Measurements from ENCODE around the gene CDK5RAP3.
A peak's percentile ranks its signal among the peaks of the same experiment; 100 is the strongest.

CDK5RAP3 gene

GRCh38 chr17:48024149-48025039 lies 53.5 kb downstream of the CDK5RAP3 start:
- DNase-seq (ENCODE audit: low spot score): peak; percentile 54

DNA sequence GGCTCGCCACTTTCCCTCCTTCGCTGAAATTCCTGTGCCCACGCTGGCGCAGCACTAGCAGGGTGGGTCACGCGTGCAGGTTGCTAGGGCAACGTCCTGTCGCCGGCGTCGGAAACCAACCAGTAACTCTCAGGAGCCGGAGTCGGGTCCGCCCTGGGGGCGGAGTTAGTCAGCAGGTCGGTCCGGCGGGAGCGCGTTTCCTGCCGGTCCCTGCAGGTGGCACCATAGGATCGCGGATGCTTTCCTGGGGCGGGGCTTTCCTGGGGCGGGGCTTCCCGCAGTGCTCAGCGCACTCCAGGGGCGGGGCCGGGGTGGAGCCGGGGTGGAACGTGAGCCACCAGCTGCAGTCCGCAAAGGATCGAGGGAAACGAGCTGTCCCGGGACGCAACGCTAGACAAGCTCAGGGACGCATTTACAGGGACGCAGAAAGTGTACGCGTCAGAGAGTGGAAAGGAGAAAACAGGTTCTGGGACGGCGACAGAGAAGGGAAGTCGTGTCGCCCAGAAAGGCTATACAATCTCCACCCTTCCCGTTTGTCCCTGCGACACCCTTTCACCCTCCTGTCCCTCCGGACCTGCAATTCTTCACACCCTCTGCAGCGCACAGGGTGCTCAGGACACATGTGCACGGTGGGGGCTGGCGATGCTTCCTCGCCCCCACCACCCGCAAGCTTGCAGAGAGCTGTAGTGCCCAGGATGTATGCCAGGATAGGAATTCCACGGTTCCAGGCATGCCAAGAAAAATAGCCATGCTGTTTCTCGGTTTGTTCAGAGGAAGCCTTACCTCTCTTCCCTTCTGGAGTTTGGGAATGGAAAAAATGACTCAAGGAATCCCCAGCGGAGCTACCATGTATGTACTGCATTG lies 54.4 kb downstream of the CDK5RAP3 start:
- peak; percentile 95 for DNase-seq (ENCODE audit: low spot score)

GRCh38 chr17:48025904-48026501 lies 55.1 kb downstream of the CDK5RAP3 start:
- DNase-seq (ENCODE audit: low spot score): no peak

- peak; percentile 77 for DNase-seq (ENCODE audit: low spot score)
These were observed 55.8 kb downstream of the CDK5RAP3 start for GRCh38 chr17:48026502-48027321.

DNA sequence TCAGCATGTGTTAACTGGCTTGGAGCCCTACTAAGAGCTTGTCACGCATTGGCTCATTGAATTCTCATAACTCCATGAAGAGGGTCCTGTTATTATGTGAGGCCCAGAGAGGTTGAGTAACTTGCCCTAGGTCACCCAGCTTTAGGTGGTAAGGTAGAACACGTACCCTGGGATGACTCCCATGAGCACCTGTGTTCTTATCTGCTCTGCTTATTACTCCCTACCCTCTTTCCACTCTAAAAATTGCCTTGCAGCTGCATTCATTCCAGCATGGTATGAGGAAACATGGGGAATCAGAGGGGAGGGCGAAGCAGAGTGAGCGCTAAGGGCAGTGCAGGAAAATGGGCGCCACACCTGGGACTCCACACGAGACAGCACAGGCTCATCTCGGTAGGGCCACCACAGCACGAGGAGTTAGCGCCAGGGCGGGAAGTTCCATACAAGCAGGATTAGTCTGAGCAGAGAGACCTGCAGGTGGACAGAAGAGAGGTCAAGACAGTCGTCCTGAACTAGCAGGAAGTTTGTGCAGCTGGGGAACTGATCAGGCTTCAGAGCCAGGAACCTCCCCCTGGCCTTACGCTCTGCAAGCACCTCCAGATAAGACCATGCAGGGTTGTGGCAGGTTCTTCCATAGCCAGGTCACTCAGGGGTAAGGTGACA lies 56.5 kb downstream of the CDK5RAP3 start:
- no peak for DNase-seq (ENCODE audit: low spot score)

DNA sequence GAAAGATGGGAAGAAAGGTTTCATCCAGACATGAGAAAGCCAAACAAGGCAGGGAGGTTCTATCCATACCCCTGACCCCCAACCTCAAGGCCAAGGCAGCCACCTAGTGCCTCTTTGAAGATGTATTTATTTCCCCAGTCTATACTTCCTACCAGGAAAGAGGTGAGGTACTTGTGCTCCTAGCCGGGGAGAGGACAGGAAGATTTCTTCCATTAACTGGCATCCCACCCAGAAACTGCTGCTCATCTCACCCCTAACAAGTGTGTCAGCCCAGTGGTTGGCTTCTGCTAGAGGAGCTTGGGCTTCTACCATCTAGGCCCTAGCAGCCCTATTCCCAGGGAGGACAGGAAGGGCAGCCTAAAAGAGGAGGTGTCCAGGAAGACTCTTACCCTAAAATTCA lies 57.8 kb downstream of the CDK5RAP3 start:
- DNase-seq (ENCODE audit: low spot score): no peak

DNA sequence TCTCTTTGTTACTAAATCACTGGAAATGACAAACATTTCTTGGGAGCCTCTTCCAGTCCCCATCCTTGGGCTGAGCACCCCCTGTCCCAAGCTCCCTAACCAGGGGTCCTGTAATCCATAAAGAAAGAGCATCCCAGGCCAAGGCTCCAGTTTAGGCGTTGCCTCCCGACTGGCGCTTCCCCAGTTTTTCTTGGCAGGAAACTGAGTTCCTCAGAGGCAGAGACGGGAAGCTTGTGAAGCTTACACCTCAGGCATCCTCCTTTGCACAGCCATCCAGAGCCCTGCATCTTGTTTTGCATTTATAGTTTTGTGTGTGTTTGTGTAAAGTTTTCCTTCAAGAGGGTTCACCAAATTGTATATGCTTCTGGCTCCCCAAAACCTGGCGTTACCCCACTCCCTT lies 59.6 kb downstream of the CDK5RAP3 start:
- no peak for DNase-seq (ENCODE audit: low spot score)

Data from germinal center (tissue), 1 donor.